GM12874 (cell line): ENCODE data around the gene SNRNP35.

Experiments used
- CTCF ChIP-seq: IDR thresholded peaks from 2 replicates; pipeline ENCODE4 v1.5.1; 2011; ENCODE audit warnings: low read depth, mild to moderate bottlenecking, control low read depth, low read length, moderate library complexity; ENCODE audit not compliant: insufficient read depth

SNRNP35 gene

GRCh38 chr12:123449249-123449733 lies 8.6 kb upstream of the SNRNP35 start:
- TF ChIP-seq CTCF: no peak

GRCh38 chr12:123449856-123450255 lies 8.1 kb upstream of the SNRNP35 start:
- TF ChIP-seq CTCF: no peak

GRCh38 chr12:123450636-123451035 lies 7.3 kb upstream of the SNRNP35 start:
- no peak for TF ChIP-seq CTCF

- TF ChIP-seq CTCF: no peak
Observed at GRCh38 chr12:123453165-123453564, 4.8 kb upstream of the SNRNP35 start.

- TF ChIP-seq CTCF: no peak
Observed at GRCh38 chr12:123465084-123465483, 7.1 kb downstream of the SNRNP35 start.

- peak; percentile 49; the same call in 1 of the 2 replicates for TF ChIP-seq CTCF
Observed at GRCh38 chr12:123468786-123469185, 10.8 kb downstream of the SNRNP35 start.

GRCh38 chr12:123469978-123470377 lies 12.0 kb downstream of the SNRNP35 start:
- TF ChIP-seq CTCF: no peak

GRCh38 chr12:123471374-123472068 lies 13.6 kb downstream of the SNRNP35 start:
- TF ChIP-seq CTCF: no peak
